NCI-H1417 (cell line): ENCODE data around the gene KRR1.

Experiments used
- DNase-seq, 3 experiments: peaks; one replicate each; lab custom pipeline; 2025; lab: John Stamatoyannopoulos, UW

KRR1 gene

DNA sequence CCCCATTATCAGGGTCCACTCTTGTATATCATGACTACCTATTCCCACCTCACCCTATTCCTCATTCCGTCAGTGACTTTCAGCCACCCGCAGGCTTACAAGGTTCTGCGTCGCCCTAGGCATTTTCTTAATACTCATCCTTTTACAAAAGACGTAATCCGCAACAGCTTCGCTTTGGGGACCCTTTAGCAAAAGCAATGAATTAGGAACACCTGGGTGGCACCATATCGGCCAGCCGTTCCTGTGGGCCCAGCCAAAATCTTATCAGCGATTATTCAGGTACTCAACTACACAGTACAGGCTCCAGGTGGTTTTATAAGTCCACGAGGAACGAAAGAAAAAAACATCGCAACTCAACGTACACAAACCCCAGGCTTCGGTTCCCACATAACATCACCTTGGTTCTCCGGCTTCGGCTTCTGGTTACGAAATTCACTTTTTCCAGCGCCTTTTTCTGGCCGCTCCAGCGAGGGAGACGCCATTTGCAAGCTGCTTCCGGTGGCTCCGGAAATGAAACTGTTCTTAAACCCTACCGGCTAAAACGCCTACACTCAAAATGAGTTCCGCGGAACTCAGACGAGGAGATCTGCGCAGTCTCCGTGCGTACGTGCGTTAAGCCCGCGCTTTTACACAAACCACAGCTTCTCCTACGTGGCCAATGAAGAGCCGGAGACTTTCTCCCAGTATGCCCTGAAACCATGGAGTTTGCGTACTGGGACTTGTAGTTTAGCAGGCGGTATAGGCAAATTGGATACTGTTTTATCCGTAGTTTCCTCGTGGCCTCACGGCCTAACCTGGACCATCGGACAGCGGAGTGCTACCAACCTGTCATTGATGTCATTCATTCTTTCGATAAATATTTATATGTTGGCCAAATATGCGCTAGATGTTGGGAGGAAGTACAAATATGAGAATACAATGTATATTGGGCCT is at the start of gene KRR1:
TSS of gene KRR1 (minus strand) at position 494 of the 933 bp plus-strand sequence. CDS start at position 482, 12 bp downstream.
- DNase-seq = peak; percentile 99 to 100 (median 99)

DNA sequence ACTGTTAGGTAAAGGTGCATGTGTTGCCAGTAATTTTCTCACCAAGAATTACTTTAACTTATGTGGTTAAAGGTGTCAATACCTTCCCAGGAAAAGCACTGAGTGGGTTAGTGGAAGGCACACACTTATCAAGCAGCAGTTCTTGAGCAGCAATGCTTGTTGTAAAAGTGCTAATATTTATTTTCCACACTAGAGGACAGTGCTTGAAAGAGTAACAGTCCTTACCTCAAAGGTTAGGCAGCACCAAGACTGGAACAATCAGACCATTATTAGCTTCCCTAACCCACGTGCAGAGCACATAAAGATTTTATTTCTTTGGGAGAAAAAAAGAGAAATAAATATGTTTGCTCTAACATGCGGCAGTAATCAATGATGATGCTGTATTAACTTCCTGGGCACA is 48.8 kb upstream of the KRR1 start:
- DNase-seq = peak in 2 of 3 experiments; percentile 21 to 71

DNA sequence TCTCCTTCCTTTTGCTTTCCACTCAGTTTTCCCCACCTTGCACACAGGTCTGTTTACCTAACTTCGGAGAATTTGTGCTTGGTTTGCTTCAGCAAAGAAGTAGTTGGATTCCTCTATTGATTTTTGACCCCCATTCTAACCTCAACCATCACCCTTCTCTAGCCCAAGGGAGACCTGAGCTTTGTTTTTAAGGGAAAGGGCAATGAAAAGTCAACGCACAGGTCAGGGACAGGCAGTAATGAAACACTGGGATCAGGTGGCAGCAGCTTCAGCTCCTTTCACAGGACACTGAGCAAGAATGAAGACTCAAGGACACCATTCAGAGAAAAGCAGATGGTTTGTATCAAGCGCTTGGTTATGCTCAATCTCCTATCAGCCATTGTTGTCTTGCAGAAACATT is 46.9 kb upstream of the KRR1 start:
- DNase-seq = peak in 1 of 3 experiments; percentile 50

DNA sequence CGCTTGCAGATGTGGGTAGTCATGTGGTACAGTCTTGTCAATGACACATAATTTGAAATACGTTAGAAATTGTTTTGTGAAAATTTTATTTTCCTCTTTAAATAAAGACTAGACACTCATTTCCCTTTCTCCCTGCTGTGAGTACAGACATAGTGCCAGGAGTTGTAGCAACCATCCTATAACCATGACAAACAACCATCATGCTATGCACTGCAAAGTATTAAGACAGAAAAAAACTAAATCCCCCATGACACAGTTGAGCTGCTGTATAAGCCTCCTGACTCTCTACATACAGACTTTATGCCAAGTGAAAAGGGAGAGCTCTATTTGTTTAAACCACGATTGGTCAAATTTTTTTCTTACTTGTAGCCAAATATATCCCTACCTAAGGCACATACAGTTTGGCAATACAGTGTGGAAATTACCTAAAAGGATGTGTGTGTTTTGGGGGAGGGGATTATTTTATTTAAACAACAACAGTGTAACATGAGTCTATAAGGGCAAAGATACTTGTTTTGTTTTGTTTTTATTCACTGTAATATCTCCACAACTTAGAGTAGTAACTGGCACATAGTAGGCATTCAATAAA is 45.0 kb upstream of the KRR1 start:
- DNase-seq = peak in 2 of 3 experiments; percentile 34 to 66

DNA sequence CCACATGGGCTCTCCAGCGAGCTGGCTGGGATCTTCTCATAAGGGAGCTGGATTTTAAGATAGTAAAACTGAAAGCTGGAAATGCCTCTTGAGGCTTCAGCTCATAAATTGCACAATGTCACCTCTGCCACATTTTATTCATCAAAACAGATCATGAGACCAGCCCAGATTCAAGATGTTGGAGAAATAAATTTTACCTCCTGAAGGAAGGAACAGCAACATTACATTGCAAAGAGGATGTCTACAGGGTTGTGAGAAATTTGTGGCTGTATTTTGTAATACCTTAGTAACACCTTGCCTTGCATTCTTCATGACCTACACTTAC is 43.1 kb upstream of the KRR1 start:
- DNase-seq = no peak

DNA sequence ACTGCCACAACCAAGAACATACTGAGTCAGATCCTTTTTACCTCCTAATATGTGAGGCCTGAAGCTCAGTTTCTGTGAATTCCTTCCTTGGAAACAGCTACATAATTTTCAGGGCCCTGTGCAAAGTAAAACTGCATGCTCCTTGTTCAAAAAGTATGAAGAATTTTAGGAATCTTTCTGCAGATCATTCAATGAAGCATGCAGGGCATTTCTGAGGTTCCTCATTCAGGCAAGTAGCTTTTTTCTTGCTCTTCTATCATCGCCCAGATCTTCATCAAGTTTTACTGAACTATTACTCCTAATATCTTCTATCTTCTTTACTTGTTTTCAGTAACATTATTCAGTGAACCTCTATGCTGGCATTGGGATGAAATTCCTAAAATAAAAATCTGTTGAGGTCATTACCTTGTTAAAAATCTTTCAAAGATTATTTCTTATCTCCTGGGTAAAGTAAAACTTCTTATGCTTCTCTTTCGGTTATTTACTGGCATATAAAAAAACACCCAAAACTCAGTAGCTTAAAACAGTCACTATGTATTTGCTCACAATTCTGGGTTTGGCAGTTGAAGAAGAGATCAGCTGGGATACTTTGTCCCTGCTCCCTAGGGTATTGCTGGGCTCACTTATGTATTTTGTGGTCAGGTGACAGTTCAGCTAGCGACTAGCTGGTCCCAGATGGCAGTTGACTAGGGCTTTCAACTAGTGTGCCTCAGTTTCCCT is 42.6 kb upstream of the KRR1 start:
- peak in 1 of 3 experiments; percentile 15 for DNase-seq

DNA sequence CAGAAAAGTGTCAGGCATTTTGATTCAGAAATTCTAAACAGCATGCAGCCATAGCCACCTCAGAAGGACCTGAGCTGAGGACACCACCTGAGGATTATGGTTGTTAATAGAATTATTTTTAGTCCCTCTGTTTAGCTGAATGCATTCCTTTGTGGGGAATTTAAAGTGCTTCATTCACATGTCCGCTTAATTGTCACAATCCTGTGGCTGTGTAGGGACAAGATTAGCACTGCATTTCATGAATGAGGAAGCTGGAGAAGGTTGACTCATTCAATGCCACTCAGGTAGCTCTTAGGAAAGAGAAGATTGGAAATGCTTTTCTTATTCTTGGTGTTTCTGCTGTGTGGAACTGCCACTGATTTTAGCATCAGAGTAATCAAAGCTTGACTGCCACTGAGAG is 42.0 kb upstream of the KRR1 start:
- DNase-seq = no peak

DNA sequence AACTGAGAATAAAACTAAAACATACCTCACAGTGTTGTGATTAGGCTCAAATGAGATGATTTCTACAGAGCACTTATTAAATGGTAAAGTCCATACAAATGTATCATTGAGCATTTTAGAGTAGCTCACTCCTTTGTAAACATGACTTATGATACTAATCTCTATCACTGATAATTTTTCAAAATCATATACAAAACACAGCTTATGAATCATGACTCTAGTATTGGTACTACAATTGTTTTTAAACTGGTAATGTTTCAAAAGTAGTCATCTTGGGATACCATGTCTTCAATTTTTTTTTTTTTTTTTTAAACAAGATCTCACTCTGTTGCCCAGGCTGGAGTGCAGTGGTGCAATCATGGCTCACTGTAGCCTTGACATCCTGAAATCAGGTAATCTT is 40.1 kb upstream of the KRR1 start:
- no peak for DNase-seq

DNA sequence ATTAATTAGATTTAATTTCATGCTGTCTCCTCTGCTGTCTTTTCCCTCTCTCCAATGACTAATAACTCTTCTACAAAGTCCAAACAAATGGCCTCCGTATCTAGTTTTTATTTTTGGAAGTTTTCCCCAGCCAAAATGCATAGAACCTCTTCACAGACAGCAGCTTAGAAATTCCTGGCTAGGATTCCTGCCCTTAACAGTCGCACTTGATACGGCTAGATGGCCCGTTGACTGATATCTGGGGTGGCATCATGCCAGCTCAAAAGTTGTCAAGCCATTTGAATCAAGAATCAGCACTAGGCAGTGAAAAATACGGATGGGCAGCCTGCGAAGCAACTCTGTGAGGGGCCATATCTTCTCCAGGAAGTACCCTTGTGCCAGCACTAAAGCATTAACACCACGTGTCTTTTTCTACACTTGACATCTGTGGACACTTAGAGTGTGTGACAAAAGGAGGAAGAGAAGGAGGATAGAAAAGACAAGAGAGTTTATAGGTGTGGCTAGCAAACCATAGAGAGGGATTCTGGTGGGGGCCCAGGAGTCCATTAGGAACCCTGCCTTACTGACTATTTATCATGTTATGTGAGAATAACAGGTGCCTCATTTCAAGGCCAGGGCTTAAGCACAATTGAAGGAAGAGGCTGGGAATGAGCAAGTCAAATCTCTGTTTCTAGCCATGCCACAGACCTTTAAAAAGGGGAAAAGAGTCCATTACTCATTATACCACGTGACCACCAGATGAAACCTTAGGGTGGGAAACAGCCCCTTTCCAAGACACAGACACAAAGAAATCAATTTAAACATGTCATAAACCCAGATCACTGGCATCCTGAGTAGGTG is 39.2 kb upstream of the KRR1 start:
- peak in 2 of 3 experiments; percentile 26 to 48 for DNase-seq

DNA sequence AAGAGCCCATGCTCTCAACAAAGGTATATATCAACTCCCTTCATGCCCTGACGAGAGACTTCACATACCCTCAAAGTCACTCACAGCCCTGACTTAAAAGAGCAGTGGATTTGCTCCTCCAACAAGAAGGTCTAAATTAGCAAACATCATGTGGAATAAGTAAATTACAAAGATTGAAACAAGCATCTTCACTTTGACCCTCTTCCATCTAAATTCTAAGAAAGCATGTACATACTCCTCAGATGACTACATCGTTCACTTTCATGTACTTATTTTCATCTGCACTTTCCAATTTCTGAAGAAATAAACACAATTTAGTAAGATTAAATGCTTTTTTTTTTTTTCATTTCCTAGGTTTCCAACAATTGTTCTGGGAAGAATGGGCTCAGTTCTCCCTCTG is 38.6 kb upstream of the KRR1 start:
- no peak for DNase-seq

DNA sequence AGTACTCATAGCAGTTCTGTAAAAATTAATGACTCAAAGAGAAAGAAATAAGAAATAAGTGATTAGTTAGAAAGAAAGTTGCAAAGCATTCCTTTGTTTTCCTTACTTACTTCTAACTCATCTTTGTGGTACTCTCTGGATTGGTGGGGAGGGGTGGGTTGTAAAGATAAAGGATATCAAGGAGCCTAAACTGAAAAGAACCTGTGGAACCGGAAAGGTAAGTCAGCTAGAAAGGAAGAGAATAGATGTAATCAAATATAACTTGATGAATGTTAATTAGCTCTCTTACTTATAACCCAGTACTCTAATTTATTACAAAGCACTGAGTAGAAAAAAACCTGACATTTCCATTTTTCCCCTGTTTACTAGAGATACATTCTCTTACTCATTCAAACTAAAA is 37.5 kb upstream of the KRR1 start:
- peak in 2 of 3 experiments; percentile 19 to 63 for DNase-seq

DNA sequence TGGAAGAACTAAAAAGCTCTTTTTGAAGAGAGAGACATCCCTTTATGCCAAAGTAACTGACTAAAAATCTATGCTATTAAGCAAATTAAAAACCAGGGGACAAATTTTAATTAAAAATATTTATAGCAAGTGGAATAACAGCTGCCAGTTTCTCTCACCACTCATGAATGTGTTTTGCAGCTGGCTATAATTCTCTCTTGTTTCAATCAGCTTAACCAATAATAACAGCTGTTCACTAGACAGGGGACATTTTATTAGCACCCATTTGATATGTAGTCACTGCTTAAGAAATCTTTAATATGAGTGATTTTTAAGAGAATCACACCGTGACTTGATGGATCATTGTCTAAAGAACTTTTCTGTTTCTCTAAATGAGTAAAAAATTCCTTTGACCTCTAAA is 34.2 kb upstream of the KRR1 start:
- peak in 1 of 3 experiments; percentile 47 for DNase-seq

DNA sequence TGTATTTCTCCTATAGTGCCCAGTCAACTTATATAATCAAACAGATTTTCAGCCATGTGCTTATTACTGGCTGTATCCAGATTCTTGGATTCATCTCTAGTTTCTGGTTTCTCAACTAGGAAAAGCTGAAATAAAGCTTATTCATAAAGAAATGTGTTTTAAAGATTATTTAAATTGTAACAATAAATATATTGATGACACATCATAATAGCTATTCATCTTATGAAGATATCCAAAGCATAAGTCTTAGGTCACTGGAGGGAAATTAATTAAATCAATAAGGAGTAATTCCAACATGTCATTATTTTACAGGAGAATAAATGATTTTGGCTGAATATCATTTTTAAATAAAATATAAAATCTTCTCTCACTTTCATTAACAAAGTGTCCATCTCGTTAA is 32.1 kb upstream of the KRR1 start:
- no peak for DNase-seq

DNA sequence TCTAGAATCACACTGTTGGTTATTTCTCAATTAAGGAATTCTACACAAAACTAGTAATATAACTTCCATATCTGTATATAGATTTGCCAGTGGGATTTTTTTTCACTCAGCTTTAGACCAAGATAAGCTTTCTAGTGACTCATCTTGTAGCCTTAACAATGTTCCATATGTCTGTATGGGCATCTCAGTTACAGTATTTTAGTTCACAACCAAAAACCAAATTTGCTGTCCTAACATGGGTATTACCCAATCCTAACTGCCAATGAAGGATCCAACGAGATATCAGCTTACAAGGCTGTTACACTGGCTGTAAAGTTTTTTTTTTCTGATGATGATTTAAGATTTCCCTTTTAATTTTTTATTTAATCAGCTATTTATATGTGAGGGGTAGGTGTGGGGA is 31.5 kb upstream of the KRR1 start:
- no peak for DNase-seq

DNA sequence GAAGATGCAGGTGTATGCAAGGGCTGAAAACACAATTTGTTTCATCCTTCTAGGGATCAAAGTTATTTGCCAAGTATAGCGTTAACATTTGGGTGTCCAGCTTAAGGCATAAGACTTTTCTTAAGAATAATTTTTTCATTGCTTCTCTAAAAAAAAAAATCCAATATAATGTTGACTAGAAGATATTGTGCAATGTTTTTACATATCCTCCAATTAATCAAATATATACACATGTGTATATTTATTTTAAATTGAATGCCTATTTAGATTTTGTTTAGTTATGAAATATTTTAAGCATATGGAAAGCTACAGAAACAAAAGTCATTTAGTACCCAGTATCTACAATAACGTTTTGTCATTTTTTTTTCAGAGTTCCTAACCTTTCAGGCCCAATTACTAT is 28.5 kb upstream of the KRR1 start:
- DNase-seq = no peak

DNA sequence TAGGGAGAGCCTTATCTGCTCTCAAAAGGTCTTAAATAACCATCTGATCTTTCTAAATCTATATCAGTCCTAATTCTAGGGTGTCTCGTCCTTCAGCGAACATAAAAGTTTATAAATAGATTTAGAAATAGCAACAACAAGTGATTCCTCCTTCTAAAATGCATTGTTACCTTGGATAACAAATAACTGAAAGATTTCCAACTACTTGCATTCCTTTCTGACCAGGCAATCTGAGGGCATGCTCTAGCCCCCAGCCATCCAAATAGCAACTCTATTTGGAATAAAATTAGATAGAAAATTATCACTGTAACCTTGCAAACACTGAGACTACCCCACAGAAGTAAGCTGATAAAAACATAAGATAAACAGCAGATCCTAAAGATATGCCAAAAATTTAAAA is 21.8 kb upstream of the KRR1 start:
- no peak for DNase-seq

DNA sequence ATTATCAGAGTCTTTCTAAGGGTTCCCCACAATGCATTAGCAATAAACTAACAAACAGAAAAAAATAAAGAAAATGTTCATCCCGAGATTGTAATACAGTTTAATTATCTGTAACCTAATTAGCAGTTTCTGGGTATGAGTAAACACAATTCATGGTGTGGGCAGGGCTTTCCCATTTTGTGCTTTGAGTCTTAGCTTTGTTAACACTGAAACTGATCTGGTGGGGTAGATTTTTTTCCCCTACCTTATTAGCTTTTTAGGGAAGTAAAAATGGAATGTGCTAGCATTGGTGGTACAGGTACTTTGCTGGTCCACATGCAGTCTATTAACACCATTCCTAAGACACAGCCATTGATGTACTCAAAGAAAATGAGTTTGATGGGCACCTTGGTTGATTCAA is 18.4 kb upstream of the KRR1 start:
- peak in 2 of 3 experiments; percentile 22 to 39 for DNase-seq

DNA sequence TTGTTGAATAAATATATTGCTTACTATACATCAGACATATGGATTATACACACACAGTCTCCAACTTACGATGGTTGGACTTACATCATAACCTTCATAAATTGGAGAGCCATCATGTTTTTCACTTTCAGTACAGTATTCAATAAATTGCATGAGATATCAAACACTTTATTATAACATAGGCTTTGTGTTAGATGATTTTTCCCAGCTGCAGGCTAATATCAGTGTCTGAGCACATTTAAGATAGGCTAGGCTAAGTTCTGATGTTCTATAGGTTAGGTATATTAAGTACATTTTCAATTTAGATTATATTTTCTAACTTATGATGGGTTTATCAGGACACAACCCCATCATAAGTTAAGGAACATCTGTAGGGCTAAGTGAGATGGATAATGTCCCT is 17.9 kb upstream of the KRR1 start:
- no peak for DNase-seq

DNA sequence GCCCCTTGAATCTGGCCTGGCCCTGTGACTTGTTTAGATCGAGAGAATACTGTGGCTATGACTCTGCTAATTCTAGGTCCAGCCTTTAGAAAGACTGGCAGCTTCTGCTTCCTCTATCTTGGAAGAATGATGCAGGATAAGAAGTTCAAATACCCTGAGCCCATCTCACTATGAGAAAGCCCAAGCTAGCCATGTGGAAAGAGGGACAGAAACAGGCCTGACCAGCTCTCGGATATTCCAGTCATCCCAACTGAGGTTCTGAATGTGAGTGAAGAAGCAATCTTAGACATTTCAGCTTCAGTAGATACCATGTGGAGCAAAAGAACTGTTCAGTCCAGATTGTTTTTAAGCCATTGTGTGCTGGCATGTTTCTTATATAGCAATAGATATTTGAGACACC is 17.3 kb upstream of the KRR1 start:
- DNase-seq = no peak

DNA sequence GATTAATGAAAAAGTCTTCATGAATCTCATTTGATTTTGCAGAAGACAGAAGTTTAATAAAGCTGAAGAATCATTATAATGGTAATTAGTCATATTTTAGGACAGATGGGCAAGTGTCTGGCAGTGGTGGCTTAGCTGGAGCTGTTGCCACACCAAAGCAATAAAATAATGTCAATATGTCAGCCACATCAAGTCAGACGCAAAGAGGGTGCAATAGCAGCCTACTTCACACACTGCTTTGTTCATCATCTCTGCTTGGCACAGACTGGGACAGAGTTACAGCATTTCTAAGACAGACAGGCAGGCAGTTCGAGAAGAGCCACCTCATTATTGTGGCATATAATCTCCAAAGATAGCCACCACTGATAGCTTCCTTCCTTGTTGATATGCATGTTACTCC is 16.9 kb upstream of the KRR1 start:
- peak in 1 of 3 experiments; percentile 58 for DNase-seq

DNA sequence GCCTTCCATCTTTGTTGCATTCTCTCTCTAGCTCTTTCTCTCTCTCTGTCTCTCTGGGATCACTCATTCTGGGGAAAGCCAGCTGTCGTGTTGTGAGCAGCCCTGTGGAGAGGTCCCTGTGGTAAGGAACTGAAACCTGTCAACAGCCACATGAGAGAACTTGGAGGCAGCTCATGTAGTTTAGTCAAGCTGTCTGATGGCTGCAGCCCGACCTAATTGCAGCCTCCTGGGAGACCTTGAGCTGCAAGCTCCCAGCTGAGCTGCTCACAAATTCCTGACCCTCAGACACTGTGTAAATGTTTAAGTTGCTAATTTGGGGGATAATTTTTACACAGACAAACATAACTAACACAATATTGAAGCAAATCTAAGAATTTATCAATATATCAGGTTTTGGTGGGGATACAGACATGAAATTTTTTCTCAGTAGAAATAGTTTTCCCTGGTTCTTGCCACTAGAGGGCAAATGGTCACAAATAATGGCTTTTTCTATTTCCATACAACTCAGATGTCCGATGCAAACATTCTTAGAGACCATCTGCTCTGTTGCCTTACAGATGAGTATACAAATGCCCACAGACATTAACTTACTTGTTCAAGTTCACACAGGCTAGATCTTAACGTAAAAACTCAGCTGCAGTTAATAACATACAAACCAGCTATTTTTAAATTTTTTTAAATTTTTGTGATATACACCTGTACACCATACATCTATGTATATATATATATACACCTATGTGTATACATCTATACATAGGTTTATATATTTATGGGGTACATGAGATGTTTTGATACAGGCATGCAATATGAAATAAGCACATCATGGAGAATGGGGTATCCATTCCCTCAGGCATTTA is 15.5 kb upstream of the KRR1 start:
- DNase-seq = peak; percentile 59 to 89 (median 65)
